Endometrial microvascular endothelial cells (primary cell): Measurements from ENCODE around the gene HMGN5. TPM values are rescaled to one million over a fixed set of nuclear protein-coding genes. Genes with fewer than 3 reads are reported as not detected.

Experiments used
- in situ Hi-C: cut with HindIII; loops from 2 replicates; pipeline ENCODE4 v1.10.0; 2017; ENCODE audit warnings: low sequenced_read_pairs, low pct_unique_long_range_greater_than_20kb; ENCODE audit errors: inconsistent ontology term
- total RNA-seq: library from RNA; depleted of rRNA; stranded (reverse); fragments of >200 nt; gene quantifications from one replicate; pipeline ENCODE4 v1.2.3, GENCODE V29; 2015; ENCODE audit errors: inconsistent ontology term

Gene HMGN5
- total RNA-seq, 1 donor from 2014 or later, result 3.1 TPM

DNA sequence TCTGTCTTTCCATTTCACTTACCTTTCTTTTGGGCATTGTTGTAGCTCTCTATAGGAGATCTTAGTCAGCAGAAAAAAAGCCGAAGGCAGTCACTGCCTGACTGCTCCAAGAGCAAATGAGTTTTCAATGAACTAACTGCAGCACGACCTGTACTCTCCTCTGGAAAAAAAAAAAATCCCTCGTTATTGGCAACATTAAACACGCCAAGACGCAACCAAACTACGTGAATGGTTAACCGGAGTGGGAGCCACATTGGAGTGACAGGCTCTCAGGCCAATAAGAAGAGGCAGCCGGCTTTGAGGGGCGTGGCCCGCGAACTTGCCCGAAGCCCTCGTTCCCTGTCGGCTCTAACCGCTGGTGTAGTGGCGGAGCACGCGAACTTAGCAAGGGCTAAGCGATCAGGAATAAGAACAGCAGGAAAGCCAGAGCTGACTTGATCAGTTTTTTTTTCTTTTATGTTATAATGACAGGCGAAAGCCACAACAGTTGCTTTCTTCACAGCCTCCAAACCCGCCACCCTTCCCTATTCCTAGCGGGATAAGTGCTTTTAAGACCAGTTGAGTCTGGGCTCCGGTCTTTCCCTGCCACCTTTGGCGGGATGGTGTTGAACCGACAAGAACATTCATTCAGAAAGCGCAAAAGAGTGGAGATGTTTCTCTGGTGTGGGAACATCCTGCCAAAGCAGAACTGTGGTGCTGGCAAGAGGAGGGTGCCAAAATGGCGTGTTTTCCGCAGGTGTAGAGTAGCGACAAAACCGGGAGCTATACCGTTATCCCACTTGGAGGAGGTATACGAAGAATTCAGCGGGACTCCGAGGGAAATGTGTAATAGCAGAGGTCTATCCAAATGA is 80.0 kb downstream of the HMGN5 start:
- in situ Hi-C loops, result no loop called here

- in situ Hi-C loops, result no loop called here
Measured at GRCh38 chrX:81120936-81121371, 80.8 kb downstream of the HMGN5 start.

GRCh38 chrX:81120258-81120935 is 81.3 kb downstream of the HMGN5 start:
- in situ Hi-C loops, result no loop called here

DNA sequence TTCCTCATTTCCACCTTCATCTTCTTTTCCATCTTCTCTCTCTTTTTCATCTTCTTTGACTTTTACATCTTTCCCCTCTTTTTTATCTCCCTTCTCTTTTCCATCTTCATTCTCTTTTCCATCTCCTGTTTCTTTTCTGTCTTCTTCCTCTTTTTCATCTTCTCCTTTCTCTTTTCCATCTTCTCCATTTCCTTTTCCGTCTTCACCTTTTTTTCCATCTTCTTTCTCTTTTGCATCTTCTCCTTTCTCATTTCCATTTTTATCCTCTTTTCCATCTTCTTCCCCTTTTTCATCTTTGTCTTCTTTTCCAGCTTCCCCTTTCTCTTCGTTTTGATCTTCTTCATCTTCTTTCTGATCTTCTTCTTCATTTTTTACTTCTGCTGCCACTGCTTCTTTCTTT is 87.0 kb downstream of the HMGN5 start:
- in situ Hi-C loops, result no loop called here

- in situ Hi-C loops, result no loop called here
Measured at GRCh38 chrX:81110286-81110685, 91.4 kb downstream of the HMGN5 start.

- in situ Hi-C loops, result no loop called here
Measured at GRCh38 chrX:81082649-81083048, 119.1 kb downstream of the HMGN5 start.

Other genes with a start within 250 kb of the HMGN5 start
- 66.6 TPM for gene SH3BGRL, start 189 bp upstream of the HMGN5 start, total RNA-seq